Endothelial cell of umbilical vein (primary cell): ENCODE data around the gene PRF1. TPM values are rescaled to one million over a fixed set of nuclear protein-coding genes. Genes with fewer than 3 reads are reported as not detected.
"Not testable (repeated sequence)": the region's sequence is repeated elsewhere in the genome, so short reads cannot be mapped to it uniquely, and the experiment has no call there.

Source experiments
- BruUV-seq: library from RNA; stranded (reverse); fragments of 400-500 nt; replicated peaks from 2 replicates; lab custom pipeline; 2021; lab: Mats Ljungman, UMichigan
- CTCF ChIA-PET: fragments of 300-600, 350-600 bp; sonication (Branson Sonifier 250); formaldehyde crosslinking; loops from one replicate; lab custom pipeline; 2021; ENCODE audit warnings: antibody characterized with exemption, inconsistent platforms; lab: Charles Lee
- POLR2A ChIA-PET: fragments of 300-600, 350-600 bp; sonication (Branson Sonifier 250); formaldehyde crosslinking; loops from one replicate; lab custom pipeline; 2021; ENCODE audit warnings: antibody characterized with exemption, inconsistent platforms; lab: Charles Lee
- DNase-seq: peaks from one replicate; pipeline ENCODE4 v3.0.0-alpha.2; 2011; ENCODE audit warnings: low read depth, low spot score
- FAIRE-seq: peaks from 2 replicates; lab custom pipeline; 2011; peaks lifted over from hg19 to GRCh38; lab: Jason Lieb, UNC
- H2AFZ ChIP-seq: 2 replicates; pipeline ENCODE4 v1.6.0; 2012; ENCODE audit warnings: low read depth, low read length, control low read depth, inconsistent platforms
- H3K27ac ChIP-seq: 2 replicates; pipeline ENCODE4 v1.5.1; 2011; ENCODE audit warnings: low read depth, mild to moderate bottlenecking, control low read depth, low read length, moderate library complexity; ENCODE audit not compliant: insufficient read depth
- H3K27me3 ChIP-seq, 2 experiments: 2 replicates each; pipeline versions ENCODE4 v1.6.0 to v1.6.1; 2011; ENCODE audit warnings: low read length in 2 of 2, mixed read lengths in 1 of 2; ENCODE audit not compliant: control insufficient read depth in 2 of 2, insufficient read depth in 2 of 2
- H3K36me3 ChIP-seq, 2 experiments: 2 replicates in 1 of 2; 3 replicates in 1 of 2; pipeline ENCODE4 v1.5.1; 2011; ENCODE audit warnings: low read length in 2 of 2, mild to moderate bottlenecking in 1 of 2, moderate library complexity in 1 of 2; ENCODE audit not compliant: control insufficient read depth in 2 of 2, insufficient read depth in 2 of 2; ENCODE audit errors: extremely low read depth in 1 of 2
- H3K4me1 ChIP-seq: 3 replicates; pipeline ENCODE4 v1.5.1; 2011; ENCODE audit warnings: mild to moderate bottlenecking, low read length; ENCODE audit not compliant: control insufficient read depth, insufficient read depth; ENCODE audit errors: extremely low read depth
- H3K4me2 ChIP-seq: 2 replicates; pipeline ENCODE4 v1.6.1; 2011; ENCODE audit warnings: low read length, control low read depth, mixed read lengths; ENCODE audit not compliant: insufficient read depth
- H3K4me3 ChIP-seq, 3 experiments: fragments of 200-600 bp in 1 of 3; sonication (generic), shearing (Covaris generic) in 1 of 3; replicated peaks in 1 of 3; 2 replicates each; pipeline ENCODE4 v1.5.1; 2011 to 2016; ENCODE audit warnings: control low read depth in 3 of 3, low read length in 3 of 3, mild to moderate bottlenecking in 2 of 3, inconsistent platforms in 1 of 3, low read depth in 1 of 3, moderate library complexity in 1 of 3; ENCODE audit not compliant: insufficient read depth in 1 of 3
- H3K79me2 ChIP-seq: 2 replicates; pipeline ENCODE4 v1.6.0; 2012; ENCODE audit warnings: low read length, inconsistent platforms; ENCODE audit not compliant: control insufficient read depth, insufficient read depth
- H3K9ac ChIP-seq: replicated peaks from 2 replicates; pipeline ENCODE3; 2011; ENCODE audit warnings: low read length, control low read depth; ENCODE audit not compliant: insufficient read depth; ENCODE audit errors: extremely low read depth
- H3K9me1 ChIP-seq: replicated peaks from 3 replicates; pipeline ENCODE4 v1.6.0; 2011; ENCODE audit warnings: mild to moderate bottlenecking, low read length; ENCODE audit not compliant: control insufficient read depth, insufficient read depth; ENCODE audit errors: extremely low read depth
- H3K9me3 ChIP-seq: replicated peaks from 2 replicates; pipeline ENCODE4 v1.5.1; 2012; ENCODE audit warnings: low read length, inconsistent platforms; ENCODE audit not compliant: control insufficient read depth, insufficient read depth
- H4K20me1 ChIP-seq: replicated peaks from 2 replicates; pipeline ENCODE3; 2011; ENCODE audit warnings: mild to moderate bottlenecking, low read length; ENCODE audit not compliant: control insufficient read depth, insufficient read depth; ENCODE audit errors: extremely low read depth
- EZH2 ChIP-seq: IDR thresholded peaks from 2 replicates; pipeline ENCODE4 v1.6.1; 2012; ENCODE audit warnings: borderline replicate concordance, low read depth, mild to moderate bottlenecking, moderate library complexity, low read length, inconsistent platforms; ENCODE audit not compliant: severe bottlenecking
- FOS ChIP-seq: IDR thresholded peaks from 2 replicates; pipeline ENCODE4 v1.6.1; 2011; ENCODE audit warnings: mild to moderate bottlenecking, low read length, moderate library complexity, borderline replicate concordance; ENCODE audit not compliant: insufficient read depth
- dilution Hi-C: fragments of 300-500 bp; cut with MboI; formaldehyde crosslinking; loops from one replicate; pipeline ENCODE4 v1.15.0; 2019; ENCODE audit warnings: low sequenced_read_pairs; ENCODE audit not compliant: extremely low pct_ligation_motif_present
- intact Hi-C: fragments of 100-400 bp; cut with micrococcal nuclease; formaldehyde crosslinking; loops from one replicate; pipeline ENCODE4 v1.10.0; 2022
- polyA plus RNA-seq, 4 experiments: library from polyadenylated mRNA; depleted of rRNA in 3 of 4; stranded (reverse) in 3 of 4; unstranded in 1 of 4; fragments of >200 nt; gene quantifications; 2 replicates each; pipeline versions ENCODE4 v1.2.1 to v1.2.3, GENCODE V29; 2011 to 2012; ENCODE audit warnings: missing spikeins in 1 of 4
- total RNA-seq: library from RNA; stranded (reverse); gene quantifications from 2 replicates; pipeline ENCODE4 v1.2.3, GENCODE V29; 2021

The PRF1 gene
- total and polyA plus RNA-seq, 2 donors (not counting 3 experiments of a cell fraction or from before 2014, with no cell fraction given), result not detected

GRCh38 chr10:70647086-70647485, 44.5 kb upstream of the PRF1 start:
- intact Hi-C loops, result no loop called here
- FAIRE-seq, result no peak
- H3K9me1 ChIP-seq, result no peaks in the 10 kb centered on the region
- TF ChIP-seq EZH2 (no peak), FOS (no peak)
- no TSS peak for BruUV-seq
- dilution Hi-C loops, result no loop called here
- H3K36me3 ChIP-seq, result no peaks in the 10 kb centered on the region
- H3K9me3 ChIP-seq, result no peaks in the 10 kb centered on the region
- no peak overlapping the region for H2AFZ ChIP-seq
- H3K27me3 ChIP-seq, result peaks cover 0 to 2% of the 10 kb centered on the region in 2 experiments
- DNase-seq, result no peak
- H3K4me2 ChIP-seq, result no peak overlapping the region
- no peaks in the 10 kb centered on the region for H3K79me2 ChIP-seq
- H3K4me3 ChIP-seq, result no peak overlapping the region
- no peak overlapping the region for H3K9ac ChIP-seq
- H3K4me1 ChIP-seq, result no peaks in the 10 kb centered on the region
- H3K27ac ChIP-seq, result no peak overlapping the region
- ChIA-PET POLR2A (no interaction called here), CTCF (no interaction called here)
- no peaks in the 10 kb centered on the region for H4K20me1 ChIP-seq

DNA sequence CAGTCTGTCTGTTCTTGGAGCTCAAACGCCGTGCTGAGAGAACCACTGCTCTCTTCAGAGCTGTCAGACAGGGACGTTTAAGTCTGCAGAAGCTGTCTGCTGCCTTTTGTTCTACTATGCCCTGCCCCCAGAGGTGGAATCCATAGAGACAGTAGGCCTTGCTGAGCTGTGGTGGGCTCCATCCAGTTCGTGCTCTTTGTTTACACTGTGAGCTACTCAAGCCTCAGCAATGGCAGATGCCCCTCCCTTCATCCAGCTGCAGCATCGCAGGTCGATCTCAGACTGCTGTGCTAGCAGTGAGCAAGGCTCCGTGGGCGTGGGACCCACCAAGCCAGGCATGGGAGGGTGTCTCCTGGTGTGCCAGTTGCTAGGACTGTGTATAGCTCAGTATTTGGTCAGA, 42.4 kb upstream of the PRF1 start:
- H3K4me2 ChIP-seq, dilution Hi-C loops, H2AFZ ChIP-seq, H3K27ac ChIP-seq, H3K4me1 ChIP-seq, BruUV-seq, H3K9me3 ChIP-seq, FAIRE-seq, H4K20me1 ChIP-seq, H3K9me1 ChIP-seq, H3K27me3 ChIP-seq, H3K4me3 ChIP-seq, H3K79me2 ChIP-seq, DNase-seq, intact Hi-C loops, POLR2A ChIA-PET, H3K36me3 ChIP-seq, H3K9ac ChIP-seq: not testable (repeated sequence)
- CTCF ChIA-PET, result interaction anchor here (0.8 to 1.6 kb wide), 2 partner anchors 8 to 12 kb away, joined by 3 to 5 read pairs; no protein-coding TSS in a partner anchor

DNA sequence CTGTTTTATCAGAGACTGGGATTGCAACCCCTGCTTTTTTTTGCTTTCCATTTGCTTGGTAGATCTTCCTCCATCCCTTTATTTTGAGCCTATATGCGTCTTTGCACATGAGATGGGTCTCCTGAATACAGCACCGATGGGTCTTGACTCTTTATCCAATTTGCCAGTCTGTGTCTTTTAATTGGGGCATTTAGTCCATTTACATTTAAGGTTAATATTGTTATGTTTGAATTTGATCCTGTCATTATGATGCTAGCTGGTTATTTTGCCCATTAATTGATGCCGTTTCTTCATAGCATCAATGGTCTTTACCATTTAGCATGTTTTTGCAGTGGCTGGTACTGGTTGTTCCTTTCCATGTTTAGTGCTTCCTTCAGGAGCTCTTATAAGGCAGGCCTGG, 40.7 kb upstream of the PRF1 start:
- H3K79me2 ChIP-seq, H3K9me1 ChIP-seq, CTCF ChIA-PET, H3K4me3 ChIP-seq, H3K27me3 ChIP-seq, H3K9me3 ChIP-seq, H3K9ac ChIP-seq, H4K20me1 ChIP-seq, intact Hi-C loops, POLR2A ChIA-PET, H3K4me2 ChIP-seq, dilution Hi-C loops, BruUV-seq, H2AFZ ChIP-seq, H3K36me3 ChIP-seq, DNase-seq, FAIRE-seq, H3K27ac ChIP-seq, H3K4me1 ChIP-seq: not testable (repeated sequence)

DNA sequence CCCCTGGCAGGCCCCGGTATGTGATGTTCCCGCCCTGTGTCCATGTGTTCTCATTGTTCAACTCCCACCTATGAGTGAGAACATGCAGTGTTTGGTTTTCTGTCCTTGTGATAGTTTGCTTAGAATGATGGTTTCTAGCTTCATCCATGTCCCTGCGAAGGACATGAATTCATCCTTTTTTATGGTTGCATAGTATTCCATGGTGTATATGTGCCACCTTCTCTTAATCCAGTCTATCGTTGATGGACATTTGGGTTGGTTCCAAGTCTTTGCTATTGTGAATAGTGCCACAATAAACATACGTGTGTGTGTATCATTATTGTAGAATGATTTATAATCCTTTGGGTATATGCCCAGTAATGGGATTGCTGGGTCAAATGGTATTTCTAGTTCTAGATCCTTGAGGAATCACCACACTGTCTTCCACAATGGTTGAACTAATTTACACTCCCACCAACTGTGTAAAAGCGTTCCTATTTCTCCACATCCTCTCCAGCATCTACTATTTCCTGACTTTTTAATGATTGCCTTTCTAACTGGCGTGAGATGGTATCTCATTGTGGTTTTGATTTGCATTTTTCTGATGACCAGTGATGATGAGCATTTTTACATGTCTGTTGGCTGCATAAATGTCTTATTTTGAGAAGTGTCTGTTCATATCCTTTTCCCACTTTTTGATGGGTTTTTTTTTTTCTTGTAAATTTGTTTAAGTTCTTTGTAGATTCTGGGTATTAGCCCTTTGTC, 37.3 kb upstream of the PRF1 start:
- H4K20me1 ChIP-seq, H3K9me3 ChIP-seq, H3K4me2 ChIP-seq, CTCF ChIA-PET, H3K27ac ChIP-seq, H3K27me3 ChIP-seq, H2AFZ ChIP-seq, H3K4me3 ChIP-seq, POLR2A ChIA-PET, H3K9me1 ChIP-seq, FAIRE-seq, intact Hi-C loops, DNase-seq, BruUV-seq, H3K79me2 ChIP-seq, dilution Hi-C loops, H3K9ac ChIP-seq, H3K36me3 ChIP-seq, H3K4me1 ChIP-seq: not testable (repeated sequence)
